GM19463 (cell line): ENCODE measurements around the gene DLG2.
"Not testable (repeated sequence)": the region's sequence is repeated elsewhere in the genome, so short reads cannot be mapped to it uniquely, and the experiment has no call there.

ENCODE experiments used
- ATAC-seq: cut with Tn5 transposase; IDR thresholded peaks from one replicate; pipeline ENCODE4 v1.9.1; 2021; ENCODE audit warnings: mild to moderate bottlenecking, moderate library complexity; ENCODE audit not compliant: unreplicated experiment

The DLG2 gene

DNA sequence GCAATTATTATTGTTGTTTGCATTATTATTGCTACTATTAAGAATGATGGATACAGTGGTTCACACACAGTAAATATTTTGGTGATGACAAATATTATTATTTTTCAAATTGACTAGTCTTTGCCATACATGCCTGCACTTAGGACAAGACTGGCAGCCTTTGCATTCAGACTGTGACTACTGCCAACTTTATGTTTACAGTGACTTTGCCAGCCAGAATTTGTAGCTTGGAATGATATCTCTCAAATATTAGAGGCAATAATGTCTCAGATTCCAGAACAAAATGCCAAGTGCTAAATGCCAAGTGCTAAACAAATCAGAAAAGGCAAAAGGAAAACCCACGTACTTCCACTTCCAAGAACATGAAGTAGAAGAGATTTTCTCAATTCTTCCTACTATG, 823.1 kb downstream of the DLG2 start:
- ATAC-seq: no peak

DNA sequence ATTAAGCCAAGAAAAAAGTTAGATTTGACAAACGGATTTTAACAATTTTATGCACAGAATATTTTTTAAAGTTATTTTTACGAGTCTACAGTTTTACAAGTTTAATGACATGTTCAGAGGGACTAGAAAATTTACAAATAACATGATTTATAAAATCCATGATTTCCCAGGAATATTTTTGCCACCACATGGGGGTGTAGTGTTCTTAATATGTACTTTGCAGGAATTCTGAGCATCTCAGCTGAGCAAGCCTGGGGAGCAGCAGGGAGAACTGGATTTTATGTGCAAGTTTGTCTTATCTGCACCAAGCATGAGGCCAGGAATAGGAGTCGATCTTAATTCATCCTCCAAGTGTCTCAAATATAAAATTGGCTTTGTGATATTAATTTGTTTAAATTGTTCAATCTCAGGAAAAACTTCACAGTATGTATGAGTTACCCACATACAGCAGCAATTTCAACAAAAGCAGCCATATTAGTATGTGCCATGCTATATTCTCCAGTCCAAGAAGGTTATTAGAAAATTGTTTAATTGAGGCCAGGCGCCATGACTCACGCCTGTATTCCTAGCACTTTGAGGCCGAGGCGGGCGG, 826.3 kb downstream of the DLG2 start:
- ATAC-seq: no peak

DNA sequence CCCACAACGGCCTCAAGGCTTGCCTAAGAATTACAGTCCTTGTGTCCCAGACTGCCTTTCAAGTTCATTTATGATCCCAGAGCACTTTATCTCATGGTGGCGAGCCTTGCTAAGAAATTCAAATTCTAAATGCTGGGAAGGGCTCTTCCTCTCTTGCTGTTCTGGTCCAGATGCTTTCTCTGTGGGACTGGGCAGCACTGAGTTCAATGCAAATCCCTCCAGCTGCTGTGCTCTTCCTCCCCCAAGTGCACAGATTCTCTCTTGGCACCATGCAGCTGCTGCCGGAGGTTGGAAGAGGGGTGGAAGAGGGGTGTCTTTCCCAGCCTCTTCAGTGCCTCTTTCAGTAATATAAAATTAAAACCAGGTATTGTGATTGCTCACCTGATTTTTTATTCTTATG, 828.0 kb downstream of the DLG2 start:
- no peak for ATAC-seq

DNA sequence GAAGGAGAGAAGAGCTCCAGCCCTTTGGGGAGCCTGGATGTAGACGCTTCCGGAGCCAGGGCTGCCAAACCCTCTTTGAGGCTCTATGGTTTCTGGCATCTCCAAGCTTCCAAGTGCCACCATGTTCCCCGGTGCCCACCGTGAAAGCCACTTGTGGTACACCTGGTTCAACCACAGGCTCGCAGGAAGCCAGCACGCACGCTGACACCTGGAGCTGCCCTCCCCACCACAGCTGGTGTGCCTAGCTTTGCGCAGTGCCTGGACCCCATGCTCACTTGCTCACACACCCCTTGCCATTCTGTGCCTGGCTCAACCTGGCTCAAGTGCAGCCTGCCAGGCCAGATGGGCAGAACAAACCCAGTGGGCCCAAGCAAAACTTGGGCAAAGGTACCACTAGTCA, 831.4 kb downstream of the DLG2 start:
- ATAC-seq: no peak

DNA sequence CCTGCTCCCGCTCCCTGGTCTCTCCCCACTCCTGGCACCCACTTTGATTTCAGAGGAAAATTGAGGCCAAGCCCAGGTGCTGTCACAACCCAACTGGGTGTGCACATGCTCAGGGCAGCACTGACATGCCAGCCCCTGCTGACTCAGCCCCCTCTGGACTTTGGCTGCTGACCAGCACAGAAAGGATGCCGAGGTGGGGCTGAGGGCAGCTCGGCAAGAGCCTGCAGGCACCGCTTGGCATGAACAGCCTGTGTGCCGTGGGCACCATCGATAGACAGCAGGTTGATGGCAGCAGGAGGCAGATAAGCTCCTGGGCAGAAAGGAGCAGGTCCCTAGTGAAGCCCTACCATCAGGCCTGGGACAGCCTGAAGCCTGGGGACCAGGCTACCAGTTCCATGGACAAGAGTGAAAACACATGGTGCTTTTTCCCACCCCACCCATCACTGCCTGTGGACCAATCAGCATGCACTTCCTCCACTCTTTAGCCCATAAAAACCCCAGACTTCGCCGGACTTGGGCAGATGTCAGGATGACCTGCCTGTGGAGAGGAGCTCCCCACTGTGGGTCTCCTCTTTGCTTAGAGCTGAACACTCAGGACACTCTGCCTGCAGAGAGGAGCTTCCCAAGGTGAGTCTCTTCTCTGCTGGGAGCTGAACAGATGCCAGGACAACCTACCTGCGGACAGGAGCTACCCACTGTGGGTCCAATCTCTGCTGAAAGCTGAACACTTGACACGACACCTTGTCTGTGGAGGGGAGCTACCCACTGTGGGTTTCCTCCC, 832.3 kb downstream of the DLG2 start:
- ATAC-seq: no peak

DNA sequence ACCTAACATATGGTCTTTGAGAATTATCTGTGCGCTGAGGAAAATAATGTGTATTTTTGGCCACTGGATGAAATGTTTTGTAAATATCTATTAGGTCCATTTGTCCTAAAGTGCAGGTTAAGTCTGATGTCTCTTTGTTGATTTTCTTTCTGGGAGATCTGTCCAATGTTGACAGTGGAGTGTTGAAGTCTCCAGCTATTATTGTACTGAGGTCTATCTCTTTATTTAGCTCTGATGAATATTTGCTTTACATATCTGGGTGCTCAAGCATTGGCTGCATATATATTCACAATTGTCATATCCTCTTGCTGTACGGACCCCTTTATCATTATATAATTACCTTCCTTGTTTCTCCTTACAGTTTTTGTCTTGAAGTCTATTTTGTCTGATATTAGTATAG, 833.8 kb downstream of the DLG2 start:
- no peak for ATAC-seq

DNA sequence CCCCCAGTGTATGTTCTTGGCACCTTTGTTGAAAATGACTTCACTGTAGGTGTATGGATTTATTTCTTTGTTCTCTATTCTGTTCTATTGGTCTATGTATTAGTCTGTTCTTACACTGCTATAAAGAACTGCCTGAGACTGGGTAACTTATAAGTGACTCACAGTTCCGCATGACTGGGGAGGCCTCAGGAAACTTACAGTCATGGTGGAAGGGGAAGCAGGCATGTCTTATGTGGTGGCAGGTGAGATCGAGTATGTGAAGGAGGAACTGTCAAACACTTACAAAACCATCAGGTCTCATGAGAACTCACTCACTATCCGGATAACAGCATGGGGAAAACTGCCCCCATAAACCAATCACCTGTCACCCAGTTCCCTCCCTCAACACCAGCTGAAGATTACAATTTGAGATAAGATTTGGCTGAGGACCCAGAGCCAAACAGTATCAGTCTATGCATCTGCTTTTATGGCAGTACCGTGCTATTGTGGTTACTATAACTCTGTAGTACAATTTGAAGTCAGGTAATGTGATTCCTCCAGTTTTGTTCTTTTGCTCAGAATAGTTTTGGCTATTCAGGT, 836.2 kb downstream of the DLG2 start:
- ATAC-seq: no peak

DNA sequence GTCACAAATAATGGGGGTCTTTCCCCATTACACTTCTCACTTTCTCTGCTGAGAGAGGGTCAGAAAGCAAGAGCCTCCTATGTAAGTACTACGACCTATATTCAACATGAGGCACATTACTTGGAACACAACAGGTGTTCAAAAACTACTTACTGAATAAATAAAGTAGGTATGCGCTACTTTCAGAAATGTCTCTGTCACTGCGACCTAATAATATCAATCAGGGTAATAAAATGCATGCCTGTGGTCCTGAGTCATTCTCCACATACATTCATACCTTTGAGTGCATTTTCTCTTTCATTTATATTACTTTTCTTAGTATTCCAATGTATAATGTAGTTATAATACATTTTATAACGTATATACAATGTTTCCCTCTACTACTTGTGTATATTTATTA, 838.9 kb downstream of the DLG2 start:
- ATAC-seq: no peak

DNA sequence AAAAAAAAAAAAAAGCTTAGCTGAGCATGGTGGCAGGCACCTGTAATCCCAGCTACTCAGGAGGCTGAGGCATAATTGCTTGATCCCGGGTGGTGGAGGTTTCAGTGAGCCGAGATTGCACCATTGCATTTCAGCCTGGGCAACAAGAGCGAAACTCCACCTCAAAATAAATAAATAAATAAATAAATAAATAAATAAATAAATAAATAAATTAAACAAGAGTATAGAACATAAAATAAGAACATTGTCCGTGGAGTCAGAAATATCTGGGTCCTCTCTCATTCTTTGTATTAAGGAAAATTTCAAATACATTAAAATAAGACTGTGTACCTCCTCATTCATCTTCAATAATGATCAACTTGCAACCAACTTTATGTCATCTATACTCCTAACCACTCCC, 843.0 kb downstream of the DLG2 start:
- not testable (repeated sequence) for ATAC-seq

DNA sequence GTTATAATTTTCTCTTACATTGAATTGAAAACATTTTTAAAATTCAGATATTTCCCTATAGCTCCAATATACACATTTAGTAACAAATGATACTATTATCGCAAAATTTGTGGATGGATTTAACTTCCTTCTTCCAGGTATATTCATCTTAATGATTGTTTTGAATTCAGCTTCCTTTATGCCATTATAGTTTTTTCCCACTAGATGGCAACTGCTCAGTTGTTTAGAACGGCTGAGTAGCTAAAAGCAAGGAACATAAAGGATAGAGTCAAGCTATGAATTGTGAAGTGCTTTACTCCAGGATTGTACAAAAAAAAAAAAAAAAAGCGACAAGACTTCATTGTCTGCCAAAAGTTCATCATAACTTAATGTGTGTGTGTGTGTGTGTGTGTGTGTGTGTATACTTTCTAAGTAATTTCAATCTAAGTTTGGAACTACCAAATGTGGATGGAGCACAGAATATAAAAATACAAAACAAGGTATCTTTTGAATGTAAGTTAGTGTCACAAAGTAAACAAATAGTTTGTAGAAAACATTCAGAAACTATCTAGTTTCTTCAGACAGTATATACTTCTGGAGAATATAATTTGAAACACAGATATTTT, 846.4 kb downstream of the DLG2 start:
- ATAC-seq: no peak

DNA sequence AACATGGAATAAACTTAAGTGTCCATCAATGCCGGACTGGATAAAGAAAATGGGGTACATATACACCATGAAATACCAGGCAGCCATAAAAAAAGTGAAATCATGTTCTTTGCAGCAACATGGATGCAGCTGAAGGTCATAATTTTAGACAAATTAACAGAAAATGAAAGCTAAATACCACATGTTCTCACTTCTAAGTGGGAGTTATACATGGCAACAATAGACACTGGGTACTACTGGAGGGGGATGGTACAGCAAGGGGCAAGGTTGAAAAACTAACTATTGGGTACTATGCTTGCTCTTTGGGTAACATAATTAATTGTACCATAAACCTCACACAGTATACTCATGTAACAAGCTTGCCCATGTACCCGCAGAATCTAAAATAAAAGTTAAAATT, 851.6 kb downstream of the DLG2 start:
- no peak for ATAC-seq

DNA sequence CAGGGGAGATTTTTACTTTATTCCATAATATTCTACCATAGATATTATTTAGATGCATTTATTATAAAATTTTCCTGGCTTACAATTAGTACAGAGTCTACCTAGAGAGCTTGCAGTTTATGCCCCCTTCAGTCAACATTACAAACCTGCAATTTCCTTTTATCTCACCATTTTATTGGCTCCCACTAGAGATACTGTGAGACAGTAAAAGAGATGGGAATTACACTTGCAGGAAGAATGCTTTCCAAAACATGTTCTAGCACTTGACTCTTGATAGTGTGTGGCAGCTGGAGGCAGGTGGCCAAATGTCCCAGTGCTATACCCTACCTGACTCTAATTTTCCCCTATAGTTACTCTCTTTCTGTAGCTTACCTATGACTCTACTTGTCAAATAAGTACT, 863.2 kb downstream of the DLG2 start:
- ATAC-seq: no peak

DNA sequence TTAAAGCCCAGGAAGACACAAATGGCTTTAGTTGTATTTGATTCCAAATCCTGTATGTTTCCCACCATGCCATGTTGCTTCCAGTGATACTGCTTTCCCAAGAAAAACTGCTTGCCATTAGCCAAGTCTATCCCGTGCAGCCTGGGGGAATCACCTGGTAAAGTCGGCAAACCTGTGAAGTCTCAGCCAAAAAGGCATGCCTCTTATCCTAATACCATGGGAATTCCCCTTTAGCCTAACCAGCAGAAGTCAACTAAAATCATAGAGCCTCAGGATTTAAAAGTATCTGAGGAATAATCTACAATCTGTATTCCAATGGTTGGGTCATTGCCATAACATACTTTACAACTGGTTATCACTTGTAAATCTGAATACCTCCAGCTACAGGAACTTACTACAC, 869.4 kb downstream of the DLG2 start:
- ATAC-seq: no peak

DNA sequence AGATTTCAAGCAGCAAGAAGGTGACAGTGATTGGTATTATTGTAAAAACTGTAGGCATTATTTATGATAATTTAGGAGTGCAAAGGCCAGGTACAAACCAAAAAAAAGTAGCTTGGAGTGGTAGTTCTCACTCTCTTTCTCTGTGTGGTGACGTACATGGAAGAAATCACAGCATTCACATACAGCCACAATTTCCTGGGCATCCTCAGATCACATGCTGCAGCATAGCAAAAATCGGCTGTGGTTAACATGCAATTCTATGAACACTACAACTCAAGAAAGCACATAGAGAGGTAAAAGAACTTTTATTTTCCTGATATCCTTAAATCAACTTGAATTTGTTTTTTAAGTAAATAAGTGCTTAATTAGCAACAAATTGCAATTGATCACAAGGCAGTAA, 875.8 kb downstream of the DLG2 start:
- ATAC-seq: no peak

DNA sequence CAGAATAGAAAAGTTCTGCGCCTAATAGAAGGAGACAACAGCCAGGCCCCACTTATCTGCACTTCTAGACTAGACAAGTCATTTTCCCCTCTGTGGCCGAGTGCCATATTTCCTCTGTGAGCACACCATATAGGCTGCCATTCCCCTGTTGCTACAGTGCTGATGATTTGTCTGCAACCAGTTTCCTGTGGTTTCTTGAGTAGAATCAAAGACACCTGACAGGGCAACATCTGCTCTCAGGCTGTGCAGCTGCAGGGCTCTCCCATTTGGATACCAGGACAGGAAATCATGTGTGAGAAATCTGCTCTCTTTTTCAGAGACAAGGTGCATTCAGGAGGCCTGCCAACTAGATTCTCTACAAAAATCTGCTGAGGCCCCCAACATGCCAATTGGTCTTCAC, 879.3 kb downstream of the DLG2 start:
- no peak for ATAC-seq

DNA sequence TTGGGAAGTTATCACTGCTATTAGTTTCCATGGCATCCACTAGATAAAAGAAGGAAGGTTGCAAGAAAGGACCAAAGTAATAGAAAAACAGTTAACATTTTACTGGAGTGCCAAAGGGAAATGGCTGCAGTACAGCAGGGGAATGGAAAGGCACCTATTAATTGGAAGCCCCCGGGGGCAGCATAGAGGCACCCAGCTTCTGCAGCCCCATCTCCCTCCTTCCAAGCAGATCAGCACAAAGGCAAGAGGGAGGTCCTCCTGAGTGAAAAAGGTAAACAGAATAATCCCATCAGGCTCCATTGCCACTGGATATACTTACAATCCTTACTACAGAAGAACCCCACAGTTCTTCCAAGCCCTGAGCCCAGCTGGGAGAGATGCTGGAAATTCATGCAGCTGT, 887.1 kb downstream of the DLG2 start:
- no peak for ATAC-seq

DNA sequence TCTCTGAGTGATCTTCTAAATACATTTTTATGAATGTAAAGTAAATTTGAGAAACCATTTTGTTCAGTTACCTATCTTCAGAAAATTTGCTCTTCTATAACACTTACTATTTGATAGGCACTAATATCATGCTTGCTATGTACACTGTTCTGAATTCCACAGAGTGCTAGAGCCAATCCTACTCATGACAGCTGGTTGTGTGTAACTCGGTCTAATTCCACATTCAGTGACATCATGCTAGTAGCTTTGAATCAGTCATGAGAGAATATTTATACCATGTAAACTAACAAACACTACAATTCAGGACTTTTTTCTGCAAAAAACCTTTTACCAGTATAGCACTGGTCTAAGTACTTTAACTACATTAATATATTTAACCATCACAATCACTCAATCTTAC, 902.9 kb downstream of the DLG2 start:
- no peak for ATAC-seq

DNA sequence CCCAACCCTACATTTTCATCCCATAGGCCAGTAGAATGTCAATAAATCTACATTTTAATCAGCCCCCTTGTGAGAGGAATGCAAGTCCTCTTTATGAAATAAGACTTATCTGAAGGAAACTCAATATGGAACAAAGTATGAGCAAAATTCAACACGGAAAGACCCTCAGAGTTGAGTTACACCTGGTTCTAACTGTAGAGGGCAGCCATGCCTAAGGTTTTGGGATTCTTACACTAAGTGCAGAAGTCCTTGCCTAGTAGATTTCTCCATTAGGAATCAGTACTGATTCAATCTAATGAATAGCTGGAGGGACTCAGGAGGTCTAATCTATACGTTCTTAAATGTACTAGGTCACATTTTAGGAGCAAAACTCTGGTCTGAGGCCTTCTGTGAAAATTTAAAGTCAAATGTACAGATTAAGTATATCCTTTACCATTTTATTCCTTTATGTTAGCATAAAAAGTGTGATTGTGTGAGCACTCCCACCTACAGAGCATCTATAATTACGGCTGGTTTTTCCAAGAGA, 904.5 kb downstream of the DLG2 start:
- no peak for ATAC-seq

DNA sequence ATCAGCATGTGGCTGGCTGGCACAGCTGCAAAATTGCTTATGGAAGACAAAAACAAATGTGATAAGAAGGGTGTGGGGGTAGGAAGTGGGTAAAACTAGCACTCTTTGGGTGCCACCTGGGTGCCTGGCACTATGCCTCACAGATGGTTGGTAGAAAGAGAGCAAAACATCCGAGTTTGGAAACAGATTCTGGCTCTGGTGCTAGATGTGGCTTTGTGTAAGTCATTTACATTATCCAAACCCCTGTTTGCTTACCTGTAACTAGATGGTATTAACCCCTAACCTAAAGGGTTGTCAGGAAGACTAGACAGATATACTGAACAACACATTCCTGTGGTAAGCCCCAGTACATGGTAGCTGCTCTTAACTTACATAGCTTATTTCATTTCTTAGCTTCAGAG, 905.6 kb downstream of the DLG2 start:
- no peak for ATAC-seq

DNA sequence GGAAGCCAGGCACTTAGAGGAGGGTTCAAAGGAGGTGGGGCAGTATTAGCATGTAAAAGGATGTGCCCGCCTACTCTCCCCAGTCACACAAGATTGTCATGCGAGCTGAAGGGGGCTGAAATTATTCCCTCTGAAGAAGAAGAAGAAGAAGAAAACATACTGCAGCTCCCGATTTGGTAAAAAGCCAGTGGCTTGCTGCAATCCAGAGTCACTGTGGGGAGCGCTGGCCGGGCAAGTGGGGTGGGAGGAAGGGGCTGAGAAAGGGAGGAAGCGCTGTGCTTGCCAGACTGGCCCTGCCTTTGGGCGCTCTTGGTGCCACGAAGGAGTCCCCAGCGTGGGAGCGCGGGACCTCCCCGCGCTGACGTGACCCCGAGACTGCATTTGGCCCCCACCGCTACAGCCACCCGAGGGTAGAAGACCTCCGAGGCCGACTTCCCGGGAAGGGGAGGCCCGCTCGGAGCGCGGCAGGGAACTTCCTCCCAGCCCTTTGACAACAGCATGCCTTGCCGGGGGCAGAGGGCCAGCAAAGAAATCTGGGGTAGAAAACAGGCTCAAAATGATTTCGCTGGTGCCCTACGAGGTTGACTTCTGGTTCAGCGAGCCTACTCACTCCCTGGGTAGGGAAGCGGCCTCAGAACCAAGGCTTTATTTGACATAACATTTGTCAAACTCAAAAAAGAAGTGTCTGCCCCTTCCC, 906.3 kb downstream of the DLG2 start:
- no peak for ATAC-seq

DNA sequence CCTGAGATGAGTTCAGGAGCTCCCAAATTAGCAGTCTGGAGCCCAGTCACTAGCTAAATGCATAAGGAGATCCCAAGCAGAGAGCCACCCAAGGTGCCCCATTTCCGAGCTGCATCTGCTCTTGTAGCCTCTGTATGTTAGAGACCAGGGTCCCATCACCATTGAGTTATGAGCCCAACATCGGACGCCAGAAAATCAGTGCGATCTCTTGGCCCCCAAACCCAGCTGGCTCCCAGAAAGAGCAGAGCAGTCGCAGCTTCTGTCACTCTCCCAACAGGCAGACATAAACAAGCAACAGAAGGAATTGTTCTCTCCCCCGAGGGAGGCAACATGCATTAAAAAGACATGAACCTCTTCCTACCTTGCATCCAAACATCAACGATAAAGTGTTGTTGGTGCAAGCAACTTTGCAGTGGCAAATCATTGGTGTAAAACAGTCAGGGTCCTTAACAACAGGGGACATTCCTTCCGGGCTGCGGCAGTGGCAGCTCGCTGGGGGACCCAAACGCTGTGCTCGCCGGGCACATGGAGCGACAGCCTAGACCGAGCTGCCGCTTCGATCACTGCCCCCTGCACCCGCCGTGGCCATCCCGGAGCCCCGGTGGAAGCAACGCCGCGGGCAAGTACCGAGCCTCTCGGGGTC, 907.1 kb downstream of the DLG2 start:
- no peak for ATAC-seq
